MG63 (cell line): ENCODE results near the gene CFAP61. TPM values are rescaled to one million over a fixed set of nuclear protein-coding genes. Genes with fewer than 3 reads are reported as not detected.

Source experiments
- DNase-seq: peaks from one replicate; pipeline ENCODE4 v3.0.0-alpha.2; 2020
- H3K27me3 ChIP-seq: fragments of 250-450 bp; sonication (Bioruptor Pico); 2 replicates; pipeline ENCODE4 v1.5.1; 2020; ENCODE audit warnings: mild to moderate bottlenecking, moderate library complexity
- H3K36me3 ChIP-seq: fragments of 250-450 bp; sonication (Bioruptor Pico); 2 replicates; pipeline ENCODE4 v1.5.1; 2020; ENCODE audit warnings: mild to moderate bottlenecking, moderate library complexity
- H3K4me3 ChIP-seq: fragments of 250-450 bp; sonication (Bioruptor Pico); 2 replicates; pipeline ENCODE4 v1.5.1; 2020; ENCODE audit warnings: mild to moderate bottlenecking, moderate library complexity
- H3K9me3 ChIP-seq: fragments of 250-450 bp; sonication (Bioruptor Pico); 2 replicates; pipeline ENCODE4 v1.5.1; 2020; ENCODE audit warnings: mild to moderate bottlenecking, moderate library complexity
- total RNA-seq: library from RNA; depleted of rRNA; stranded (reverse); fragments of >200 nt; shearing (Covaris generic); gene quantifications from 2 replicates; pipeline ENCODE4 v1.2.3, GENCODE V29; 2014; ENCODE audit warnings: low replicate concordance; rRNA removed

The CFAP61 gene
- total RNA-seq, 1 experiment from 2014 or later = not detected

- DNase-seq = no peak
- Histone ChIP-seq H3K36me3 (no peaks in the 10 kb centered on the region), H3K4me3 (no peak overlapping the region), H3K27me3 (no peaks in the 10 kb centered on the region), H3K9me3 (no peaks in the 10 kb centered on the region)
Measured at GRCh38 chr20:20409331-20409730, 357.0 kb downstream of the CFAP61 start.

Other genes starting within 250 kb of the CFAP61 start
- gene NAA20, start 35.2 kb upstream of the CFAP61 start, total RNA-seq = 86.6 and 105 TPM in 2 replicates
- 17.8 and 20.9 TPM in 2 replicates for gene CRNKL1, start 66 bp upstream of the CFAP61 start, total RNA-seq